Mesendoderm (in vitro differentiated cells): ENCODE results near the gene EP400.

Experiments
- DNase-seq: peaks from one replicate; pipeline ENCODE4 v3.0.0; 2013
- H2AK5ac ChIP-seq: 2 replicates; pipeline ENCODE4 v1.6.1; 2013; ENCODE audit warnings: low read length, inconsistent platforms
- H2BK120ac ChIP-seq: 2 replicates; pipeline ENCODE4 v1.6.1; 2013; ENCODE audit warnings: low read depth, mild to moderate bottlenecking, low read length, moderate library complexity, mixed read lengths
- H2BK15ac ChIP-seq: replicated peaks from 2 replicates; pipeline ENCODE4 v1.6.1; 2013; ENCODE audit warnings: low read depth, mild to moderate bottlenecking, moderate library complexity
- H2BK5ac ChIP-seq: 2 replicates; pipeline ENCODE4 v1.6.1; 2013; ENCODE audit warnings: low read length, inconsistent platforms
- H3K18ac ChIP-seq: 2 replicates; pipeline ENCODE4 v1.6.1; 2013; ENCODE audit warnings: mild to moderate bottlenecking, low read length, mixed read lengths
- H3K23ac ChIP-seq: one replicate; pipeline ENCODE4 v1.6.1; 2013; ENCODE audit warnings: low read length
- H3K27ac ChIP-seq: 2 replicates; pipeline ENCODE4 v1.5.1; 2013; ENCODE audit warnings: low read depth, mild to moderate bottlenecking, inconsistent platforms, low read length, moderate library complexity
- H3K27me3 ChIP-seq: 2 replicates; pipeline ENCODE4 v1.6.1; 2013; ENCODE audit warnings: low read length, control low read depth, mild to moderate bottlenecking, inconsistent platforms; ENCODE audit not compliant: insufficient read depth, poor library complexity
- H3K36me3 ChIP-seq: 2 replicates; pipeline ENCODE4 v1.6.1; 2013; ENCODE audit warnings: low read length, inconsistent platforms; ENCODE audit not compliant: control insufficient read depth, insufficient read depth
- H3K4ac ChIP-seq: one replicate; pipeline ENCODE4 v1.6.1; 2013; ENCODE audit warnings: low read depth, mild to moderate bottlenecking, low read length, moderate library complexity
- H3K4me1 ChIP-seq: 2 replicates; pipeline ENCODE4 v1.6.1; 2013; ENCODE audit warnings: low read depth, low read length, inconsistent platforms; ENCODE audit not compliant: control insufficient read depth
- H3K4me2 ChIP-seq: 2 replicates; pipeline ENCODE4 v1.6.1; 2013; ENCODE audit warnings: low read length
- H3K4me3 ChIP-seq: 2 replicates; pipeline ENCODE4 v1.5.1; 2013; ENCODE audit warnings: mild to moderate bottlenecking, low read length
- H3K56ac ChIP-seq: one replicate; pipeline ENCODE4 v1.6.1; 2013; ENCODE audit warnings: low read length
- H3K79me1 ChIP-seq: 2 replicates; pipeline ENCODE4 v1.6.1; 2013; ENCODE audit warnings: low read length, inconsistent platforms
- H3K79me2 ChIP-seq: 2 replicates; pipeline ENCODE4 v1.6.1; 2013; ENCODE audit warnings: mild to moderate bottlenecking, low read length; ENCODE audit not compliant: control insufficient read depth, insufficient read depth
- H3K9ac ChIP-seq: 2 replicates; pipeline ENCODE4 v1.6.1; 2013; ENCODE audit warnings: low read length, inconsistent platforms
- H4K5ac ChIP-seq: one replicate; pipeline ENCODE4 v1.6.1; 2013; ENCODE audit warnings: low read length
- H4K8ac ChIP-seq: one replicate; pipeline ENCODE4 v1.6.1; 2013; ENCODE audit warnings: low read depth, mild to moderate bottlenecking, control low read depth, low read length, moderate library complexity
- WGBS: extraction: QIAGEN DNeasy Blood & Tissue Kit; methylation state at CpG from one replicate; pipeline ENCODE4 v1.1.7; 2013; ENCODE audit warnings: low lambda C conversion rate, missing lambda C conversion rate; ENCODE audit not compliant: insufficient coverage; ENCODE audit errors: extremely low coverage; 5-methylcytosine and 5-hydroxymethylcytosine counted together

Gene EP400

DNA sequence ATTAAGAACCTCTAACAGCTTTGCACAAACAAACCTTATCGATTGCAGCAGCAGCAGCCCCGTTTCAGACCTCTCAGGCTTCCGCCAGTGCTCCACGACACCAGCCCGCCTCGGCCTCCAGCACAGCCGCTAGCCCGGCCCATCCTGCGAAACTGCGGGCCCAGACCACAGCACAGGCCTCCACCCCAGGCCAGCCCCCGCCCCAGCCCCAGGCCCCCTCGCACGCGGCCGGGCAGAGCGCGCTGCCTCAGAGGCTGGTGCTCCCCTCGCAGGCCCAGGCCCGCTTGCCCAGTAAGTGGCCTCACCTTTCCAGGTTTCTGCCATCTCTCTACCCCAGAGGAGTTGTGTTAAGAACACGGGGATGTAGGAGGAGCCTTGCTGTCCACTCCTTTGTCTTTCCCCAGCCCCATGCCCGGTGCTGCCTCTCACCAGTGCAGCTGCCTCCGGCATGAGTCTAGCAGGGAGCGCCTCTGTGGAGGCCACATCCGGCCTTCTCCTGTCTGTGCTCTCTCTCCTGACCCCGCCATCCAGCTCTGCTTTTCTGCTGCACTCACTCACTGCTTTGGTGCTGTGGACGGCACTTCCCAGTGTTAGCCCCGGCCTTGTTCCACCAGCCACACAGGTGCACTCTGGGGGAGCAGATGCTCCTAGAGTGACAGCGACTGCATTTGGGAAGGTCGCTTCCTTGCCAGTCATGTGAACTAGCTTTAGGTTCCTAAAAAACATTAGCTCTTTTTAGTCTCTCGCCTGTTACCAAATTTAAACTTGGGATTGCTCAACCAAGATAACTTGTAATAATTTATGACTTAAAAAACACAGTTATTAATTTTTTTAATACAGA is 71.5 kb downstream of the EP400 start:
- Histone ChIP-seq H4K5ac (no peak overlapping the region), H3K4me1 (no peaks in the 10 kb centered on the region), H3K4me2 (no peak overlapping the region), H2BK120ac (no peak overlapping the region), H3K56ac (no peak overlapping the region), H2AK5ac (no peak overlapping the region), H3K4me3 (no peak overlapping the region), H3K79me1 (no peaks in the 10 kb centered on the region), H3K79me2 (no peaks in the 10 kb centered on the region), H3K27ac (no peak overlapping the region), H3K23ac (no peak overlapping the region), H3K18ac (no peak overlapping the region), H3K4ac (no peak overlapping the region), H2BK5ac (no peak overlapping the region), H4K8ac (no peak overlapping the region), H3K27me3 (no peaks in the 10 kb centered on the region), H2BK15ac (no peak overlapping the region), H3K9ac (no peak overlapping the region), H3K36me3 (peaks cover 19% of the 10 kb centered on the region)
- no CpG with 5 or more reads among the region's 30 CpGs for WGBS
- DNase-seq = no peak

DNA sequence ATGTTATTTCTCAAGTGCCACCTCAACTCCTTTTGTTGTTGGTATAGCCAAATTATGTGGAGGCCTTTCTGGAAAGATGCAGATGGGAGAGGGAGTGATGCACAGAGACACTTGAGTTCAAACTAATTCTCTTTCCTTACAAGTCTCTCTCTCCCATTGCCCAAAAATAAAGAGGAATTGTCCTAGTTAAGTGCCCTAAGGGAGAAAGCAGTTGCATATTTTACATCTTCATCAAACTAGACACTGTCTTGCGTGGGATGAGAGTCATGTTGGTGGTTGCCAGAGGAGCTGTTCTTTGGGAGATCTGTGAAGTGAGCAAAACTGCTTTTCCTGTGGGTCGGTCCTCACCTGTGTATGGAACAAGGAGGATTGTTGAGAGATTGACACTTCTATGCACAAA is 72.2 kb downstream of the EP400 start:
- Histone ChIP-seq H3K4me2 (no peak overlapping the region), H2BK120ac (no peak overlapping the region), H3K18ac (no peak overlapping the region), H2AK5ac (no peak overlapping the region), H4K5ac (no peak overlapping the region), H3K9ac (no peak overlapping the region), H4K8ac (no peak overlapping the region), H3K4me3 (no peak overlapping the region), H2BK15ac (no peak overlapping the region), H3K79me2 (no peaks in the 10 kb centered on the region), H3K4ac (no peak overlapping the region), H2BK5ac (no peak overlapping the region), H3K4me1 (no peaks in the 10 kb centered on the region), H3K56ac (no peak overlapping the region), H3K27me3 (no peaks in the 10 kb centered on the region), H3K27ac (no peak overlapping the region), H3K79me1 (no peaks in the 10 kb centered on the region), H3K23ac (no peak overlapping the region), H3K36me3 (peaks cover 22% of the 10 kb centered on the region)
- DNase-seq = no peak
- no CpG with 5 or more reads among the region's 2 CpGs for WGBS

DNA sequence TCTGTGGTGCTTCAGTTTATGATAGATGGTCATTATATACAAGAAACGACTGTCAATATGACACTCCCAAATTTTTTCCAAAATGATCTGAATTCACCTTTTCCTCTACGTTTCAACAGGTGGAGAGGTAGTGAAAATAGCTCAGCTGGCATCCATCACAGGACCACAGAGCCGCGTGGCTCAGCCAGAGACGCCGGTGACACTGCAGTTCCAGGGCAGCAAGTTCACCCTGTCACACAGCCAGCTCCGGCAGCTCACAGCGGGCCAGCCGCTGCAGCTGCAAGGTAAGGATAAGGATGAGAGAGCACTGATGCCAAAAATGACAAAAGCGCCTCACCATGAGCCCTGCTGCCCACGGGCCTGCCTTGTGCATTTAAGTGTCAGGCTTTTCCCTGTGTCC is 73.9 kb downstream of the EP400 start:
- WGBS = no CpG with 5 or more reads among the region's 11 CpGs
- Histone ChIP-seq H3K4me1 (no peaks in the 10 kb centered on the region), H2BK120ac (no peak overlapping the region), H3K79me2 (no peaks in the 10 kb centered on the region), H3K27me3 (no peaks in the 10 kb centered on the region), H4K8ac (no peak overlapping the region), H3K36me3 (peaks cover 19% of the 10 kb centered on the region), H3K18ac (no peak overlapping the region), H3K4me3 (no peak overlapping the region), H3K27ac (no peak overlapping the region), H2AK5ac (no peak overlapping the region), H2BK5ac (no peak overlapping the region), H3K23ac (no peak overlapping the region), H3K56ac (no peak overlapping the region), H3K4me2 (no peak overlapping the region), H3K79me1 (no peaks in the 10 kb centered on the region), H4K5ac (no peak overlapping the region), H3K9ac (no peak overlapping the region), H2BK15ac (no peak overlapping the region), H3K4ac (no peak overlapping the region)
- no peak for DNase-seq

DNA sequence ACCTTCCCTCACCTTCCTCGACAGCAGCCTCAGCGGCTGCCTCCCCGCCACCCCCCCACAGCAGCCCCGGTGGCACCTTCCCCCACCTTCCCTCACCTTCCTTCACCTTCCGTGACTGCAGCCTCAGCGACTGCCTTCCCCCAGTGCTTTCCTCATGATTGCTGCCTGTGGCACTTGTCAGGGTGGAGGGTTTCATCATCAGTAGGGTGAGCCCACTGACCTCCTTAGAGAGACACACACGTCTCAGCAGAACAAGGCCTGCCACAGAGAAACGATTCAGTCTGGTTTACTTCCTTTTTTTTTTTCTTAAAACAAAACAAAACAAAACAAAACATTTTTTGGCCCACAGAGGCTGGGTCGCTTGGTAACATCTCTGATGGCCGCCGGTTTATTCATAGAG is 75.0 kb downstream of the EP400 start:
- no peak overlapping the region for H2AK5ac ChIP-seq
- H3K27ac ChIP-seq = no peak overlapping the region
- H4K5ac ChIP-seq = no peak overlapping the region
- no peaks in the 10 kb centered on the region for H3K79me1 ChIP-seq
- no peak overlapping the region for H2BK120ac ChIP-seq
- no peak overlapping the region for H3K4ac ChIP-seq
- H3K56ac ChIP-seq = no peak overlapping the region
- no peaks in the 10 kb centered on the region for H3K4me1 ChIP-seq
- no peak overlapping the region for H2BK15ac ChIP-seq
- WGBS = no CpG with 5 or more reads among the region's 11 CpGs
- DNase-seq = no peak
- H3K4me3 ChIP-seq = no peak overlapping the region
- H3K79me2 ChIP-seq = no peaks in the 10 kb centered on the region
- no peak overlapping the region for H3K23ac ChIP-seq
- H4K8ac ChIP-seq = no peak overlapping the region
- H2BK5ac ChIP-seq = no peak overlapping the region
- H3K36me3 ChIP-seq = peaks cover 21% of the 10 kb centered on the region
- no peak overlapping the region for H3K9ac ChIP-seq
- H3K18ac ChIP-seq = no peak overlapping the region
- no peak overlapping the region for H3K4me2 ChIP-seq
- no peaks in the 10 kb centered on the region for H3K27me3 ChIP-seq

DNA sequence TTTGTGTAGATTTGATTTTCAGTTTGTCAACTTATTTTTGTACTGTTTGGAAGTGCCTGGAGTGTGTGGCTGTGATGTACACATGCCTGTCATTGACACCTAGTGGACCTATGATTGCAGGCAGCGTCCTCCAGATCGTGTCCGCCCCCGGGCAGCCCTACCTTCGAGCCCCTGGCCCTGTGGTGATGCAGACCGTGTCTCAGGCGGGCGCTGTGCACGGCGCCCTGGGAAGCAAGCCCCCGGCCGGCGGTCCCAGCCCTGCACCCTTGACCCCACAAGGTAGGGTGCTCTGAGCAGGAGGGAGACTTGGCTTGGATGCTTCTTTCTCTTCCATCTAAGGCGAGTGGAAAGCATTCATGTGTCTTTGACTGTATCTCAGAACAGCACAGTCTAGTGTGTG is 75.8 kb downstream of the EP400 start:
- H3K36me3 ChIP-seq = peaks cover 22% of the 10 kb centered on the region
- H4K5ac ChIP-seq = no peak overlapping the region
- H3K27me3 ChIP-seq = no peaks in the 10 kb centered on the region
- H2AK5ac ChIP-seq = no peak overlapping the region
- no peak overlapping the region for H3K9ac ChIP-seq
- DNase-seq = no peak
- H2BK15ac ChIP-seq = no peak overlapping the region
- H3K23ac ChIP-seq = no peak overlapping the region
- no peak overlapping the region for H3K18ac ChIP-seq
- no peak overlapping the region for H3K4me2 ChIP-seq
- H3K79me1 ChIP-seq = no peaks in the 10 kb centered on the region
- H3K4ac ChIP-seq = no peak overlapping the region
- no CpG with 5 or more reads among the region's 14 CpGs for WGBS
- H3K4me3 ChIP-seq = no peak overlapping the region
- H3K79me2 ChIP-seq = no peaks in the 10 kb centered on the region
- H2BK120ac ChIP-seq = no peak overlapping the region
- no peak overlapping the region for H3K27ac ChIP-seq
- no peaks in the 10 kb centered on the region for H3K4me1 ChIP-seq
- no peak overlapping the region for H2BK5ac ChIP-seq
- no peak overlapping the region for H4K8ac ChIP-seq
- H3K56ac ChIP-seq = no peak overlapping the region
